H1 (cell line): Measurements from ENCODE around the gene SYT6. TPM values are rescaled to one million over a fixed set of nuclear protein-coding genes. Genes with fewer than 3 reads are reported as not detected.

Experiments used
- CTCF ChIA-PET: fragments of 300-600 bp; sonication (Branson Sonifier 250); formaldehyde crosslinking; loops from one replicate; lab custom pipeline; 2021; ENCODE audit not compliant: partially characterized antibody; lab: Charles Lee
- POLR2A ChIA-PET: fragments of 300-600 bp; sonication (Branson Sonifier 250); formaldehyde crosslinking; loops from one replicate; lab custom pipeline; 2021; ENCODE audit warnings: inconsistent platforms; ENCODE audit not compliant: partially characterized antibody; lab: Charles Lee
- DNase-seq, 2 experiments: peaks; one replicate each; pipeline versions ENCODE4 v3.0.0 to v3.0.0-alpha.2; 2010 to 2022; ENCODE audit warnings: low spot score in 2 of 2, low read depth in 1 of 2, mixed read lengths in 1 of 2
- FAIRE-seq: peaks from 2 replicates; lab custom pipeline; 2011; peaks lifted over from hg19 to GRCh38; lab: Jason Lieb, UNC
- H2AFZ ChIP-seq: 2 replicates; pipeline ENCODE4 v1.8.1; 2012; ENCODE audit warnings: low read length, inconsistent platforms
- H2AK5ac ChIP-seq: 2 replicates; pipeline ENCODE4 v1.6.1; 2013; ENCODE audit warnings: low read depth, low read length
- H2BK120ac ChIP-seq: replicated peaks from 2 replicates; pipeline ENCODE3; 2013; ENCODE audit warnings: low read depth, low read length, inconsistent platforms
- H2BK12ac ChIP-seq: 2 replicates; pipeline ENCODE4 v1.6.1; 2013; ENCODE audit warnings: low read depth, low read length
- H2BK15ac ChIP-seq: 2 replicates; pipeline ENCODE4 v1.6.1; 2013; ENCODE audit warnings: low read length
- H2BK20ac ChIP-seq: 2 replicates; pipeline ENCODE4 v1.6.1; 2013; ENCODE audit warnings: low read length
- H2BK5ac ChIP-seq: 2 replicates; pipeline ENCODE4 v1.6.1; 2013; ENCODE audit warnings: low read depth, low read length
- H3K14ac ChIP-seq: 2 replicates; pipeline ENCODE4 v1.6.1; 2013; ENCODE audit warnings: inconsistent platforms; ENCODE audit not compliant: insufficient read length
- H3K18ac ChIP-seq: 2 replicates; pipeline ENCODE4 v1.6.1; 2013; ENCODE audit warnings: low read length; ENCODE audit errors: extremely low read depth
- H3K23ac ChIP-seq: 2 replicates; pipeline ENCODE4 v1.6.1; 2013; ENCODE audit warnings: inconsistent platforms; ENCODE audit not compliant: insufficient read length
- H3K23me2 ChIP-seq: 2 replicates; pipeline ENCODE4 v1.6.1; 2013; ENCODE audit warnings: low read depth, low read length
- H3K27ac ChIP-seq: 2 replicates; pipeline ENCODE4 v1.6.1; 2011; ENCODE audit warnings: low read depth, low read length, inconsistent platforms
- H3K27me3 ChIP-seq, 4 experiments: replicated peaks in 1 of 4; 1 replicate in 1 of 4; 2 replicates in 3 of 4; pipeline versions ENCODE4 v1.6.1 to v1.8.1; 2011 to 2013; ENCODE audit warnings: low read length in 3 of 4, mild to moderate bottlenecking in 3 of 4, inconsistent platforms in 2 of 4, mixed read lengths in 2 of 4, moderate library complexity in 1 of 4; ENCODE audit not compliant: control insufficient read depth in 3 of 4, insufficient read depth in 3 of 4; ENCODE audit errors: extremely low read depth in 1 of 4
- H3K36me3 ChIP-seq, 4 experiments: 2 replicates each; pipeline versions ENCODE4 v1.6.1 to v1.8.1; 2011 to 2013; ENCODE audit warnings: mild to moderate bottlenecking in 4 of 4, low read length in 3 of 4, moderate library complexity in 2 of 4, control low read depth in 1 of 4, inconsistent platforms in 1 of 4; ENCODE audit not compliant: insufficient read depth in 4 of 4, control insufficient read depth in 2 of 4
- H3K4ac ChIP-seq: replicated peaks from 2 replicates; pipeline ENCODE3; 2013; ENCODE audit warnings: low read length, low read depth, mixed read lengths, inconsistent platforms; ENCODE audit not compliant: insufficient read length
- H3K4me1 ChIP-seq, 4 experiments: replicated peaks in 1 of 4; 1 replicate in 1 of 4; 2 replicates in 3 of 4; pipeline versions ENCODE4 v1.6.1 to v1.8.1; 2011 to 2013; ENCODE audit warnings: low read length in 3 of 4, inconsistent platforms in 2 of 4, mixed read lengths in 1 of 4; ENCODE audit not compliant: insufficient read depth in 4 of 4, control insufficient read depth in 3 of 4
- H3K4me2 ChIP-seq, 2 experiments: 2 replicates each; pipeline versions ENCODE4 v1.6.1 to v1.8.1; 2011 to 2013; ENCODE audit warnings: low read depth in 2 of 2, low read length in 2 of 2, control low read depth in 1 of 2, inconsistent platforms in 1 of 2, mild to moderate bottlenecking in 1 of 2; ENCODE audit not compliant: insufficient read depth in 1 of 2
- H3K4me3 ChIP-seq, 4 experiments: fragments of 200-600, 300-600 bp in 1 of 4; sonication (generic), shearing (Covaris generic), sonication (Bioruptor Twin) in 1 of 4; 2 replicates each; pipeline versions ENCODE4 v1.5.1 to v1.8.1; 2011 to 2016; ENCODE audit warnings: low read length in 4 of 4, low read depth in 3 of 4, control low read depth in 2 of 4, inconsistent platforms in 2 of 4, mild to moderate bottlenecking in 2 of 4, mixed read lengths in 1 of 4, moderate library complexity in 1 of 4; ENCODE audit not compliant: insufficient read depth in 2 of 4; ENCODE audit errors: extremely low read depth in 1 of 4
- H3K56ac ChIP-seq: replicated peaks from 2 replicates; pipeline ENCODE3; 2013; ENCODE audit warnings: low read depth, mild to moderate bottlenecking, mixed read lengths, low read length, inconsistent platforms; ENCODE audit not compliant: insufficient read length
- H3K79me1 ChIP-seq: 2 replicates; pipeline ENCODE4 v1.6.1; 2013; ENCODE audit warnings: low read depth, low read length, control low read depth
- H3K79me2 ChIP-seq, 2 experiments: 2 replicates each; pipeline versions ENCODE4 v1.6.1 to v1.8.1; 2012 to 2013; ENCODE audit warnings: low read length in 2 of 2, mild to moderate bottlenecking in 2 of 2, inconsistent platforms in 1 of 2; ENCODE audit not compliant: insufficient read depth in 2 of 2, control insufficient read depth in 1 of 2
- H3K9ac ChIP-seq, 4 experiments: replicated peaks in 1 of 4; 1 replicate in 1 of 4; 2 replicates in 3 of 4; pipeline versions ENCODE4 v1.6.1 to v1.8.1; 2011 to 2013; ENCODE audit warnings: low read depth in 3 of 4, low read length in 3 of 4, control low read depth in 2 of 4, mild to moderate bottlenecking in 2 of 4, moderate library complexity in 2 of 4, inconsistent platforms in 1 of 4; ENCODE audit errors: extremely low read depth in 1 of 4
- H3K9me3 ChIP-seq, 2 experiments: 2 replicates each; pipeline versions ENCODE4 v1.6.1 to v1.8.1; 2012 to 2013; ENCODE audit warnings: mild to moderate bottlenecking in 2 of 2, moderate library complexity in 2 of 2, control low read depth in 1 of 2, inconsistent platforms in 1 of 2, low read depth in 1 of 2, low read length in 1 of 2, mixed read lengths in 1 of 2; ENCODE audit not compliant: insufficient read depth in 2 of 2
- H4K20me1 ChIP-seq, 2 experiments: replicated peaks in 1 of 2; 2 replicates each; pipeline versions ENCODE3 to v1.8.1; 2011 to 2013; ENCODE audit warnings: inconsistent platforms in 2 of 2, low read length in 2 of 2, mild to moderate bottlenecking in 1 of 2; ENCODE audit not compliant: insufficient read depth in 2 of 2, control insufficient read depth in 1 of 2
- H4K5ac ChIP-seq: 2 replicates; pipeline ENCODE4 v1.6.1; 2013; ENCODE audit warnings: low read length, low read depth, mixed read lengths, inconsistent platforms; ENCODE audit not compliant: insufficient read length
- H4K8ac ChIP-seq: 2 replicates; pipeline ENCODE4 v1.8.0; 2013; ENCODE audit warnings: mild to moderate bottlenecking, moderate library complexity, low read length, inconsistent platforms; ENCODE audit not compliant: insufficient read depth; ENCODE audit errors: extremely low read depth
- H4K91ac ChIP-seq: replicated peaks from 2 replicates; pipeline ENCODE3; 2013; ENCODE audit warnings: low read length, mixed read lengths, inconsistent platforms; ENCODE audit not compliant: insufficient read length
- EGR1 ChIP-seq: IDR thresholded peaks from 2 replicates; pipeline ENCODE4 v1.6.1; 2011; ENCODE audit warnings: low read depth, low read length, borderline replicate concordance
- EZH2 ChIP-seq: fragments of 200-600 bp; sonication (generic); IDR thresholded peaks from 2 replicates; pipeline ENCODE4 v1.7.1; 2012; ENCODE audit warnings: low read depth, mild to moderate bottlenecking, moderate library complexity, low read length, inconsistent platforms; ENCODE audit not compliant: severe bottlenecking
- NANOG ChIP-seq: IDR thresholded peaks from 2 replicates; pipeline ENCODE4 v1.6.1; 2011; ENCODE audit warnings: low read length, low read depth, mild to moderate bottlenecking, inconsistent platforms; ENCODE audit not compliant: insufficient read depth, poor library complexity, severe bottlenecking
- SP1 ChIP-seq: IDR thresholded peaks from 2 replicates; pipeline ENCODE4 v1.6.1; 2011; ENCODE audit warnings: low read depth, low read length
- TAF7 ChIP-seq: optimal IDR thresholded peaks from 2 replicates; pipeline ENCODE3; 2011; ENCODE audit warnings: low read depth, mild to moderate bottlenecking, inconsistent platforms, low read length, moderate library complexity, borderline replicate concordance
- WGBS, 2 experiments: shearing (Covaris generic) in 1 of 2; methylation state at CpG; one replicate each; pipeline versions ENCODE4 v1.1.6 to v1.1.7; 2013 to 2015; ENCODE audit warnings: low lambda C conversion rate in 2 of 2, mixed read lengths in 2 of 2, inconsistent platforms in 1 of 2, low coverage in 1 of 2, missing lambda C conversion rate in 1 of 2; ENCODE audit not compliant: insufficient replicate concordance in 2 of 2, insufficient coverage in 1 of 2, insufficient read length in 1 of 2; ENCODE audit errors: extremely low coverage in 1 of 2, missing lambda C conversion rate in 1 of 2; 5-methylcytosine and 5-hydroxymethylcytosine counted together
- polyA plus RNA-seq, 7 experiments: library from polyadenylated mRNA; depleted of rRNA in 3 of 7; stranded (reverse) in 5 of 7; unstranded in 2 of 7; fragments of >200 nt in 5 of 7; fragments of 200-250 nt in 2 of 7; gene quantifications; 1 replicate in 5 of 7; 2 replicates in 1 of 7; 4 replicates in 1 of 7; pipeline versions ENCODE4 v1.2.1 to v1.2.3, GENCODE V29; 2011 to 2013; ENCODE audit warnings: missing spikeins in 2 of 7, mixed read lengths in 2 of 7
- total RNA-seq: library from RNA; stranded (reverse); fragmentation: NEBNext Ultra II Directional; extraction: Animal tissue kit (Norgen Biotek cat#: 25700); gene quantifications from 2 replicates; pipeline ENCODE4 v1.2.1, GENCODE V29; 2021

Gene SYT6
- total and polyA plus RNA-seq, 2 of the 8 experiments (the other 6 are each of a cell fraction or from before 2014, with no cell fraction given) = 33.7 to 83.5 TPM

GRCh38 chr1:114082304-114082630 is 71.4 kb downstream of the SYT6 start:
- Histone ChIP-seq H3K36me3 (peaks cover 0 to 4% (median 0%) of the 10 kb centered on the region in 4 experiments; a peak in 1 of 8 replicates), H2BK20ac (0 out of 2 replicates have a peak overlapping the region, but pooled peaks have one; percentile 9), H2BK5ac (no peak overlapping the region), H3K23me2 (peaks cover 4% of the 10 kb centered on the region; the same call in 1 of the 2 replicates), H4K20me1 (no peaks in the 10 kb centered on the region), H3K79me1 (no peaks in the 10 kb centered on the region), H2BK12ac (0 out of 2 replicates have a peak overlapping the region, but pooled peaks have one; percentile 82), H3K27ac (no peak overlapping the region), H2AFZ (no peak overlapping the region), H3K79me2 (no peaks in the 10 kb centered on the region), H2BK15ac (0 out of 2 replicates have a peak overlapping the region, but pooled peaks have one; percentile 55), H4K8ac (no peak overlapping the region), H3K9ac (no peak overlapping the region), H3K27me3 (no peaks in the 10 kb centered on the region; a peak in 1 of 7 replicates), H3K4me1 (peaks cover 10 to 27% (median 19%) of the 10 kb centered on the region in 4 experiments), H4K5ac (no peak overlapping the region), H3K18ac (0 out of 2 replicates have a peak overlapping the region, but pooled peaks have one; percentile 3), H2AK5ac (peak overlapping the region; percentile 17; the same call in 1 of the 2 replicates), H3K4me3 (no peak overlapping the region), H3K56ac (no peak overlapping the region), H3K14ac (no peak overlapping the region), H2BK120ac (no peak overlapping the region), H3K9me3 (no peaks in the 10 kb centered on the region), H3K4ac (no peak overlapping the region), H3K23ac (no peak overlapping the region), H4K91ac (no peak overlapping the region), H3K4me2 (no peak overlapping the region)
- DNase-seq (no peak), FAIRE-seq (no peak)
- no peak for TF ChIP-seq EGR1
- TF ChIP-seq TAF7 = no peak
- no peak for TF ChIP-seq NANOG
- no peak for TF ChIP-seq SP1
- no peak for TF ChIP-seq EZH2
- CTCF ChIA-PET = interaction anchor here (0.8 to 1.8 kb wide), 5 partner anchors 19 to 103 kb away, joined by 3 to 6 read pairs (median 4); partner anchors contain the start of gene OLFML3
- POLR2A ChIA-PET = interaction anchor here (2.2 to 5.9 kb wide), 2 partner anchors 9 to 46 kb away, joined by 5 to 47 read pairs; no protein-coding TSS in a partner anchor
- WGBS, 2 experiments = 89% methylated on average over 2 of the region's 2 CpGs; no CpG with 5 or more reads in 1 of the 2 experiments
